GM12891 (cell line): Measurements from ENCODE around the gene GOLGA8S.

Experiments used
- PAX5 ChIP-seq: IDR thresholded peaks from 2 replicates; pipeline ENCODE4 v1.6.1; 2011; ENCODE audit warnings: low read length, moderate library complexity, mild to moderate bottlenecking; ENCODE audit not compliant: insufficient read depth, severe bottlenecking
- POLR2A ChIP-seq: IDR thresholded peaks from 2 replicates; pipeline ENCODE4 v1.6.1; 2011; ENCODE audit warnings: low read depth, low read length, control low read depth
- POLR2AphosphoS5 ChIP-seq: IDR thresholded peaks from 2 replicates; pipeline ENCODE4 v1.6.1; 2011; ENCODE audit warnings: low read depth, low read length, control low read depth
- POU2F2 ChIP-seq: IDR thresholded peaks from 2 replicates; pipeline ENCODE4 v1.6.1; 2011; ENCODE audit warnings: low read depth, mild to moderate bottlenecking, control low read depth, low read length, moderate library complexity
- SPI1 ChIP-seq: IDR thresholded peaks from 2 replicates; pipeline ENCODE4 v1.6.1; 2011; ENCODE audit warnings: low read depth, low read length, control low read depth
- TAF1 ChIP-seq: IDR thresholded peaks from 2 replicates; pipeline ENCODE4 v1.6.1; 2011; ENCODE audit warnings: low read depth, low read length, control low read depth

DNA sequence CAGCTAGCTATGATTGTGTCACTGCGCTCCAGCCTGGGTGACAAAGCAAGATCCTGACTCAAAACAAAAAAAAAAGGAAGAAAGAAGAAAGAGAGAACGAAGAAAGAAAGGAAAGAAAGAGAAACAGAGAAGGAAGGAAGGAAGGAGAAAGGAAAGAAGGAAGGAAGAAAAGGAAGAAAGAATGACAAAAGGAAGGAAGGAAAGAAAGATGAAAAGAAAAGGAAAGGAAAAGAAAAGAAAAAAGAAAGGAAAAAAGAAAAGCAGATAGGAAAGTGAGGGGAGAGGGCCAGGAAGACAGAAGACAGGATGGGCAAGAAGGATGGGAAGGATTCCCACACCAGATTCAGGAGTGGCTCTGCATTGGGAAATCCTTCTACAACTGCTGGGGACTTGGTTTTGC lies 47.6 kb downstream of the GOLGA8S start:
- TF ChIP-seq POLR2A (no peak), TAF1 (no peak), POLR2AphosphoS5 (no peak), PAX5 (no peak), SPI1 (no peak), POU2F2 (no peak)
